A673 (cell line): ENCODE results near the gene PHF10. TPM values are rescaled to one million over a fixed set of nuclear protein-coding genes. Genes with fewer than 3 reads are reported as not detected.
A peak's percentile ranks its signal among the peaks of the same experiment; 100 is the strongest.

Source experiments
- BruUV-seq: library from RNA; stranded (reverse); fragments of 400-500 nt; replicated peaks from 2 replicates; lab custom pipeline; 2021; lab: Mats Ljungman, UMichigan
- CTCF ChIA-PET: fragments of 300-600 bp; sonication (Branson Sonifier 250); formaldehyde crosslinking; loops from one replicate; lab custom pipeline; 2022; ENCODE audit warnings: antibody characterized with exemption; lab: Charles Lee
- POLR2A ChIA-PET: fragments of 300-600 bp; sonication (Branson Sonifier 250); formaldehyde crosslinking; loops from one replicate; lab custom pipeline; 2022; ENCODE audit warnings: antibody characterized with exemption; ENCODE audit not compliant: low non-redundant PET; lab: Charles Lee
- DNase-seq: peaks from one replicate; pipeline ENCODE4 v3.0.0-alpha.2; 2015; ENCODE audit warnings: low spot score
- H3K27ac ChIP-seq: fragments of 200-600 bp; sonication (generic); 2 replicates; pipeline ENCODE4 v1.5.1; 2016; ENCODE audit warnings: mixed run types, low read depth, mild to moderate bottlenecking, mixed read lengths, antibody characterized with exemption, low read length; ENCODE audit not compliant: poor library complexity, severe bottlenecking
- H3K27me3 ChIP-seq: fragments of 200-600 bp; sonication (generic); replicated peaks from 2 replicates; pipeline ENCODE4 v1.6.1; 2017; ENCODE audit warnings: mixed run types, low read depth, mild to moderate bottlenecking, mixed read lengths, antibody characterized with exemption, low read length; ENCODE audit not compliant: insufficient read depth, poor library complexity
- H3K36me3 ChIP-seq: fragments of 200-600 bp; sonication (generic); 2 replicates; pipeline ENCODE4 v1.6.1; 2016; ENCODE audit warnings: mixed run types, mild to moderate bottlenecking, mixed read lengths, antibody characterized with exemption, low read length; ENCODE audit not compliant: insufficient read depth, poor library complexity, severe bottlenecking
- H3K4me1 ChIP-seq: fragments of 200-600 bp; sonication (generic); 2 replicates; pipeline ENCODE4 v1.6.1; 2017; ENCODE audit warnings: mixed run types, mild to moderate bottlenecking, mixed read lengths, antibody characterized with exemption, low read length; ENCODE audit not compliant: insufficient read depth, poor library complexity, severe bottlenecking
- H3K4me3 ChIP-seq: fragments of 200-600 bp; sonication (generic); 2 replicates; pipeline ENCODE4 v1.5.1; 2016; ENCODE audit warnings: low read depth, mixed run types, mild to moderate bottlenecking, mixed read lengths, low read length; ENCODE audit not compliant: poor library complexity, severe bottlenecking
- H3K9me3 ChIP-seq: fragments of 200-600 bp; sonication (generic); 2 replicates; pipeline ENCODE4 v1.6.1; 2016; ENCODE audit warnings: mixed run types, low read depth, mild to moderate bottlenecking, mixed read lengths, antibody characterized with exemption, low read length; ENCODE audit not compliant: poor library complexity, severe bottlenecking
- CTCF ChIP-seq: fragments of 300-800, 200-600 bp; sonication (generic); conservative IDR thresholded peaks from 2 replicates; pipeline ENCODE4 v1.5.1; 2017; ENCODE audit warnings: low read depth, mild to moderate bottlenecking, antibody characterized with exemption, low read length, moderate library complexity, mixed read lengths
- EZH2 ChIP-seq: fragments of 200-600 bp; sonication (generic); IDR thresholded peaks from 2 replicates; pipeline ENCODE4 v1.6.1; 2017; ENCODE audit warnings: borderline replicate concordance, low read depth, mild to moderate bottlenecking, mixed read lengths, antibody characterized with exemption, low read length; ENCODE audit not compliant: poor library complexity, severe bottlenecking
- intact Hi-C: fragments of 100-400 bp; cut with micrococcal nuclease; formaldehyde crosslinking; loops from one replicate; pipeline ENCODE4 v1.10.0; 2022; ENCODE audit not compliant: unreplicated experiment
- total RNA-seq: library from RNA; stranded (reverse); gene quantifications from 2 replicates; pipeline ENCODE4 v1.2.3, GENCODE V29; 2021

PHF10 gene
- total RNA-seq, 1 experiment from 2014 or later, result 61.4 TPM

- CTCF ChIA-PET, result no interaction called here
- no TSS peak for BruUV-seq
- Histone ChIP-seq H3K36me3 (peaks cover 33% of the 10 kb centered on the region), H3K4me1 (peaks cover 27% of the 10 kb centered on the region), H3K4me3 (peak overlapping the region; percentile 92), H3K27ac (peak overlapping the region; percentile 99), H3K9me3 (no peaks in the 10 kb centered on the region), H3K27me3 (no peaks in the 10 kb centered on the region)
- TF ChIP-seq CTCF (no peak), EZH2 (no peak)
- intact Hi-C loops, result loop anchor here (2.0 kb wide), 1 partner anchor 746 kb away; no protein-coding TSS in a partner anchor
- POLR2A ChIA-PET, result no interaction called here
- DNase-seq, result no peak
These were observed 21.5 kb downstream of the PHF10 start for GRCh38 chr6:169702840-169703246.

GRCh38 chr6:169701954-169702839 lies 22.1 kb downstream of the PHF10 start, which contains the start of the genes C6orf120 and WDR27:
TSS of gene C6orf120 (plus strand) at chr6:169702126. CDS start at chr6:169702460, 334 bp downstream.
TSS of gene WDR27 (minus strand) at chr6:169702029. CDS start at chr6:169689005, 13,024 bp downstream.
- intact Hi-C loops, result loop anchor here (2.0 kb wide), 1 partner anchor 745 kb away; no protein-coding TSS in a partner anchor
- no peak for TF ChIP-seq EZH2
- TF ChIP-seq CTCF, result no peak

GRCh38 chr6:169701311-169701953 lies 22.9 kb downstream of the PHF10 start:
- H3K4me3 ChIP-seq, result peak overlapping the region; percentile 92
- no peak for DNase-seq
- ChIA-PET CTCF (no interaction called here), POLR2A (interaction anchor here (0.5 to 0.6 kb wide), 2 partner anchors 11 to 187 kb away, joined by 3 to 4 read pairs; no protein-coding TSS in a partner anchor)
- no peaks in the 10 kb centered on the region for H3K27me3 ChIP-seq
- no peaks in the 10 kb centered on the region for H3K9me3 ChIP-seq
- no peak for TF ChIP-seq CTCF
- no peak for TF ChIP-seq EZH2
- intact Hi-C loops, result no loop called here
- H3K4me1 ChIP-seq, result peaks cover 27% of the 10 kb centered on the region
- peak overlapping the region; percentile 99 for H3K27ac ChIP-seq
- H3K36me3 ChIP-seq, result peaks cover 33% of the 10 kb centered on the region
- TSS peak; percentile 84 for BruUV-seq

More at GRCh38 chr6:169701954-169702839, 22.1 kb downstream of the PHF10 start, which contains the start of the genes C6orf120 and WDR27:
- DNase-seq, result peak; percentile 98
- Histone ChIP-seq H3K4me1 (peaks cover 27% of the 10 kb centered on the region), H3K4me3 (peak within 1 kb of the TSS; percentile 92), H3K27me3 (no peaks in the 10 kb centered on the region), H3K27ac (peak within 1 kb of the TSS; percentile 99), H3K9me3 (no peaks in the 10 kb centered on the region), H3K36me3 (peaks cover 33% of the 10 kb centered on the region)
- no TSS peak for BruUV-seq
- CTCF ChIA-PET, result no interaction called here
- POLR2A ChIA-PET, result interaction anchor here (0.5 kb wide), 1 partner anchor 186 kb away, joined by 3 read pairs; no protein-coding TSS in a partner anchor
